K562 (cell line): ENCODE results near the gene STK16. TPM values are rescaled to one million over a fixed set of nuclear protein-coding genes. Genes with fewer than 3 reads are reported as not detected.

Source experiments
- COPS2 ChIP-seq: fragments of 450-650 bp; conservative IDR thresholded peaks from 2 replicates; pipeline ENCODE4 v1.6.1; 2016; ENCODE audit warnings: mild to moderate bottlenecking, moderate library complexity
- DACH1 ChIP-seq: fragments of 450-650 bp; IDR thresholded peaks from 2 replicates; pipeline ENCODE4 v1.6.1; 2018; ENCODE audit not compliant: partially characterized antibody
- ELF1 ChIP-seq: fragments of 200-800 bp; sonication (Bioruptor generic); IDR thresholded peaks from 2 replicates; pipeline ENCODE4 v1.6.1; 2016; ENCODE audit warnings: missing genetic modification characterization, missing compliant biosample characterization
- ELF2 ChIP-seq: fragments of 250-450 bp; sonication (Bioruptor Pico); IDR thresholded peaks from 2 replicates; pipeline ENCODE4 v1.5.0; 2021; ENCODE audit warnings: mild to moderate bottlenecking
- FOXA1 ChIP-seq: fragments of 450-650 bp; IDR thresholded peaks from 2 replicates; pipeline ENCODE4 v1.6.1; 2016; ENCODE audit warnings: mild to moderate bottlenecking, borderline replicate concordance
- GABPA ChIP-seq: fragments of 200-800 bp; sonication (Bioruptor generic); conservative IDR thresholded peaks from 2 replicates; pipeline ENCODE4 v1.6.1; 2016; ENCODE audit warnings: low read depth, missing genetic modification characterization, missing compliant biosample characterization
- HCFC1 ChIP-seq: IDR thresholded peaks from 2 replicates; pipeline ENCODE4 v1.6.1; 2012; ENCODE audit warnings: low read depth, low read length, improper control_type of control experiment
- HMGN3 ChIP-seq: IDR thresholded peaks from 2 replicates; pipeline ENCODE4 v1.6.1; 2011; ENCODE audit warnings: borderline replicate concordance, low read depth, mild to moderate bottlenecking, mixed read lengths, low read length; ENCODE audit not compliant: insufficient read length; ENCODE audit errors: extremely low read depth
- KAT7 ChIP-seq: sonication (generic); formaldehyde crosslinking; IDR thresholded peaks from 2 replicates; pipeline ENCODE4 v1.8.0; 2022; ENCODE audit warnings: missing genetic modification reagents, mild to moderate bottlenecking, borderline replicate concordance
- ZBTB40 ChIP-seq, 2 experiments: fragments of 450-650 bp in 1 of 2; sonication (generic) in 1 of 2; formaldehyde crosslinking in 1 of 2; IDR thresholded peaks; 2 replicates each; pipeline versions ENCODE4 v1.7.1 to v1.9.0; 2016 to 2022; ENCODE audit warnings: inconsistent platforms in 1 of 2, mild to moderate bottlenecking in 1 of 2, missing genetic modification reagents in 1 of 2
- ZKSCAN8 ChIP-seq: fragments of 200-800 bp; sonication (Bioruptor generic); IDR thresholded peaks from 2 replicates; pipeline ENCODE4 v1.6.1; 2016; ENCODE audit warnings: missing genetic modification characterization, missing compliant biosample characterization
- polyA plus RNA-seq, 8 experiments: library from polyadenylated mRNA; depleted of rRNA in 4 of 8; stranded (reverse) in 5 of 8; unstranded in 3 of 8; fragments of >200 nt; fragmentation: Nextera tagmentation in 2 of 8; fragmentation: Illumina TruSeq in 1 of 8; extraction: Ambion mirVana in 2 of 8; extraction: Trizol in 1 of 8; gene quantifications; 2 replicates each; pipeline versions ENCODE4 v1.2.1 to v1.2.3, GENCODE V29; 2011 to 2014; ENCODE audit warnings: inconsistent platforms in 1 of 8, missing spikeins in 1 of 8
- total RNA-seq, 7 experiments: library from RNA; depleted of rRNA in 6 of 7; stranded (reverse); fragments of >200 nt in 6 of 7; fragmentation: Illumina TruSeq in 2 of 7; extraction: Trizol in 2 of 7; gene quantifications; 2 replicates each; pipeline versions ENCODE4 v1.2.1 to v1.2.3, GENCODE V29; 2011 to 2021; ENCODE audit warnings: low replicate concordance in 1 of 7
- TF ChIP-seq, protein P1 (sequence below), 2 experiments: fragments of 450-650 bp; IDR thresholded peaks; 2 replicates each; pipeline ENCODE4 v1.6.1; 2018; ENCODE audit warnings: mild to moderate bottlenecking in 2 of 2, low read depth in 1 of 2; ENCODE audit not compliant: partially characterized antibody in 2 of 2

Gene STK16
- total and polyA plus RNA-seq, 9 of the 15 experiments (the other 6 are each of a cell fraction or from before 2014, with no cell fraction given): 5.4 to 36.2 (median 17.8) TPM

- TF ChIP-seq ZBTB40 (IDR thresholded peaks at IDR 0.05) (peak; percentile 90), ZBTB40 (CRISPR knock-in tag; IDR thresholded peaks at IDR 0.05) (no peak), KAT7 (CRISPR knock-in tag) (peak; percentile 73; the same call in 1 of the 2 replicates), ELF2 (peak; percentile 50; the same call in 1 of the 2 replicates), GABPA (peak; percentile 92), ZKSCAN8 (CRISPR knock-in tag) (no peak), HMGN3 (peak; percentile 42), ELF1 (tag) (peak; percentile 44; the same call in 1 of the 2 replicates), COPS2 (no peak), DACH1 (no peak), FOXA1 (no peak), HCFC1 (peak; percentile 77)
- TF ChIP-seq, protein P1, sequence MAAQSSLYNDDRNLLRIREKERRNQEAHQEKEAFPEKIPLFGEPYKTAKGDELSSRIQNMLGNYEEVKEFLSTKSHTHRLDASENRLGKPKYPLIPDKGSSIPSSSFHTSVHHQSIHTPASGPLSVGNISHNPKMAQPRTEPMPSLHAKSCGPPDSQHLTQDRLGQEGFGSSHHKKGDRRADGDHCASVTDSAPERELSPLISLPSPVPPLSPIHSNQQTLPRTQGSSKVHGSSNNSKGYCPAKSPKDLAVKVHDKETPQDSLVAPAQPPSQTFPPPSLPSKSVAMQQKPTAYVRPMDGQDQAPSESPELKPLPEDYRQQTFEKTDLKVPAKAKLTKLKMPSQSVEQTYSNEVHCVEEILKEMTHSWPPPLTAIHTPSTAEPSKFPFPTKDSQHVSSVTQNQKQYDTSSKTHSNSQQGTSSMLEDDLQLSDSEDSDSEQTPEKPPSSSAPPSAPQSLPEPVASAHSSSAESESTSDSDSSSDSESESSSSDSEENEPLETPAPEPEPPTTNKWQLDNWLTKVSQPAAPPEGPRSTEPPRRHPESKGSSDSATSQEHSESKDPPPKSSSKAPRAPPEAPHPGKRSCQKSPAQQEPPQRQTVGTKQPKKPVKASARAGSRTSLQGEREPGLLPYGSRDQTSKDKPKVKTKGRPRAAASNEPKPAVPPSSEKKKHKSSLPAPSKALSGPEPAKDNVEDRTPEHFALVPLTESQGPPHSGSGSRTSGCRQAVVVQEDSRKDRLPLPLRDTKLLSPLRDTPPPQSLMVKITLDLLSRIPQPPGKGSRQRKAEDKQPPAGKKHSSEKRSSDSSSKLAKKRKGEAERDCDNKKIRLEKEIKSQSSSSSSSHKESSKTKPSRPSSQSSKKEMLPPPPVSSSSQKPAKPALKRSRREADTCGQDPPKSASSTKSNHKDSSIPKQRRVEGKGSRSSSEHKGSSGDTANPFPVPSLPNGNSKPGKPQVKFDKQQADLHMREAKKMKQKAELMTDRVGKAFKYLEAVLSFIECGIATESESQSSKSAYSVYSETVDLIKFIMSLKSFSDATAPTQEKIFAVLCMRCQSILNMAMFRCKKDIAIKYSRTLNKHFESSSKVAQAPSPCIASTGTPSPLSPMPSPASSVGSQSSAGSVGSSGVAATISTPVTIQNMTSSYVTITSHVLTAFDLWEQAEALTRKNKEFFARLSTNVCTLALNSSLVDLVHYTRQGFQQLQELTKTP (IDR thresholded peaks at IDR 0.05; ENCODE audit: low read depth in 1 of 2, partially characterized antibody in 2 of 2): no peak
Measured at GRCh38 chr2:219245148-219245898, at the start of gene STK16, which contains the start of gene GLB1L (continued).
